Keratinocyte (primary cell): Measurements from ENCODE around the gene ZNF497. TPM values are rescaled to one million over a fixed set of nuclear protein-coding genes. Genes with fewer than 3 reads are reported as not detected.

Experiments used
- DNase-seq: peaks from one replicate; pipeline ENCODE4 v3.0.0-alpha.2; 2011; ENCODE audit warnings: low read depth, missing footprints, low spot score
- FAIRE-seq: peaks from 2 replicates; lab custom pipeline; 2011; peaks lifted over from hg19 to GRCh38; lab: Jason Lieb, UNC
- H2AFZ ChIP-seq: 2 replicates; pipeline ENCODE4 v1.6.0; 2012; ENCODE audit warnings: low read length, control low read depth, inconsistent platforms; ENCODE audit not compliant: control insufficient read depth
- H3K27ac ChIP-seq: 2 replicates; pipeline ENCODE4 v1.5.1; 2011; ENCODE audit warnings: low read length; ENCODE audit not compliant: control insufficient read depth, insufficient read depth
- H3K27me3 ChIP-seq: 3 replicates; pipeline ENCODE4 v1.6.0; 2011; ENCODE audit warnings: low read length; ENCODE audit not compliant: control insufficient read depth, insufficient read depth; ENCODE audit errors: extremely low read depth
- H3K36me3 ChIP-seq, 2 experiments: 2 replicates in 1 of 2; 3 replicates in 1 of 2; pipeline ENCODE4 v1.5.1; 2011; ENCODE audit warnings: low read length in 2 of 2, mild to moderate bottlenecking in 1 of 2; ENCODE audit not compliant: control insufficient read depth in 2 of 2, insufficient read depth in 2 of 2; ENCODE audit errors: extremely low read depth in 1 of 2
- H3K4me1 ChIP-seq: 3 replicates; pipeline ENCODE4 v1.5.1; 2011; ENCODE audit warnings: low read length; ENCODE audit not compliant: control insufficient read depth, insufficient read depth; ENCODE audit errors: extremely low read depth
- H3K4me2 ChIP-seq: 3 replicates; pipeline ENCODE4 v1.6.0; 2011; ENCODE audit warnings: low read depth, low read length; ENCODE audit not compliant: control insufficient read depth, insufficient read depth; ENCODE audit errors: extremely low read depth
- H3K4me3 ChIP-seq, 3 experiments: fragments of 200-600 bp in 1 of 3; sonication (generic) in 1 of 3; 2 replicates in 2 of 3; 3 replicates in 1 of 3; pipeline ENCODE4 v1.5.1; 2011 to 2016; ENCODE audit warnings: low read length in 3 of 3, mild to moderate bottlenecking in 3 of 3, control low read depth in 2 of 3, inconsistent platforms in 1 of 3, low read depth in 1 of 3, mixed read lengths in 1 of 3, mixed run types in 1 of 3, moderate library complexity in 1 of 3; ENCODE audit not compliant: control insufficient read depth in 2 of 3, insufficient read depth in 2 of 3; ENCODE audit errors: extremely low read depth in 1 of 3
- H3K79me2 ChIP-seq: 2 replicates; pipeline ENCODE4 v1.6.0; 2012; ENCODE audit warnings: low read length; ENCODE audit not compliant: control insufficient read depth, insufficient read depth
- H3K9ac ChIP-seq: 3 replicates; pipeline ENCODE4 v1.6.0; 2011; ENCODE audit warnings: low read length; ENCODE audit not compliant: control insufficient read depth, insufficient read depth; ENCODE audit errors: extremely low read depth
- H3K9me1 ChIP-seq: 3 replicates; pipeline ENCODE4 v1.6.0; 2011; ENCODE audit warnings: low read length; ENCODE audit not compliant: control insufficient read depth, insufficient read depth; ENCODE audit errors: extremely low read depth
- H3K9me3 ChIP-seq: 2 replicates; pipeline ENCODE4 v1.5.1; 2012; ENCODE audit warnings: low read depth, low read length; ENCODE audit not compliant: control insufficient read depth
- H4K20me1 ChIP-seq: 3 replicates; pipeline ENCODE4 v1.6.0; 2011; ENCODE audit warnings: low read length; ENCODE audit not compliant: control insufficient read depth, insufficient read depth; ENCODE audit errors: extremely low read depth
- EZH2 ChIP-seq: IDR thresholded peaks from one replicate; pipeline ENCODE4 v1.6.1; 2012; ENCODE audit warnings: inconsistent platforms, mild to moderate bottlenecking, low read length, moderate library complexity
- dilution Hi-C: fragments of 300-500 bp; cut with MboI; formaldehyde crosslinking; loops from one replicate; pipeline ENCODE4 v1.7.0; 2020; ENCODE audit warnings: low sequenced_read_pairs; ENCODE audit not compliant: extremely low pct_ligation_motif_present
- polyA plus RNA-seq, 5 experiments: library from polyadenylated mRNA; depleted of rRNA in 3 of 5; stranded (reverse) in 3 of 5; stranded (forward) in 1 of 5; unstranded in 1 of 5; fragments of >200 nt; gene quantifications; 1 replicate in 1 of 5; 2 replicates in 3 of 5; 3 replicates in 1 of 5; pipeline versions ENCODE4 v1.2.1 to v1.2.3, GENCODE V29; 2011 to 2012; ENCODE audit warnings: missing spikeins in 2 of 5, low read depth in 1 of 5, low replicate concordance in 1 of 5
- TF ChIP-seq, protein P1 (sequence below), 3 experiments: IDR thresholded peaks in 1 of 3; conservative IDR thresholded peaks in 1 of 3; optimal IDR thresholded peaks in 1 of 3; 2 replicates in 2 of 3; 3 replicates in 1 of 3; pipeline versions ENCODE3 to v1.5.1; 2011; ENCODE audit warnings: low read length in 3 of 3, mild to moderate bottlenecking in 3 of 3, moderate library complexity in 2 of 3, control low read depth in 1 of 3, inconsistent platforms in 1 of 3; ENCODE audit not compliant: insufficient read depth in 2 of 3; ENCODE audit errors: extremely low read depth in 1 of 3

Gene ZNF497
- polyA plus RNA-seq, 1 donor (not counting 4 experiments of a cell fraction or from before 2014, with no cell fraction given), result 0.29 TPM

DNA sequence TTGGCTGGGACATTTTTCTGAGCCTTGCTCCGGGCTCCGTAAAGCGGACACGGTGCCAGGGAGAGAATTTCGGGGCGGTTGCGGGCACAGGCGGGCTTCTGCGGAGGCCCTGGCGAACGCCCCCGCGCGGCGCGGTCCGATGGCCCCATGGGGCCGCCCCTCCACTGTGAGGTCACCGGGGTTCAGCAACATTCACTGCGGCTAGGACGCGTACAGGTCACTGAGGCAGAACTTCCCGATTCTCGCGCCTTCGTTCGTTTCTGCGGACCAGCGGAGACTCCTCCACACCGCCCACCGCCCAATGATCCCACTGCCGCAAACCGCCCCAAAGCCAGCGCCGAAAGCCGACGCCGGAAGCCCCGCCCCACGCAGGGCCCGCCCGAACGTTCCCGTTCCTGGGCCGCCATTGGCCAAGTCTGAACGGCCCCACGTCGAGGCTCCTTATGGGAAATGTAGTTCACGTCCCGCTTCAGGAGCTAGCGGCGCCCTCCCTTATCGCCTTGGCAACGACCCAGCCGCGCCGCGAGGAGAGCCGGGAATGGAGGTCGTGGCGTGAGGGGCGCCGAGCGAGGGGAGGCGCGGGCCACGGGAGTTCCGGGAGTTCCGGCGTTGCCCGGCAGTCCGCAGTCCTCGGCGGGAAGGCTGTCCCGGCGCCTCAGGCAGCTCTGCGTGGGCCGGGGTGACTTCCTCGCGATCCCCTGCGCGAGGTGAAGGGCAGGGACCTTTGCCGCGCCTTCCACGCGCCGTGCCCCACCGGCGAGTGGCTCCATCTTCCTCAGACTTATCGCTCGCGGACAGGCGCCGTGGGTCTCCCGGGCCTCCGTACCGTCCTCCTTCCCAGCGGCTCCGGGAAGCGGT is 45.8 kb upstream of the ZNF497 start, which contains the start of gene ZNF584:
ZNF584 (plus strand) TSS at position 498 of the 858 bp plus-strand sequence. CDS start 499 bp downstream, outside the sequence.
- peak within 1 kb of the TSS; percentile 87 for H3K27ac ChIP-seq
- H3K4me2 ChIP-seq, result peak within 1 kb of the TSS; percentile 99
- H3K36me3 ChIP-seq, result peaks cover 0 to 2% of the 10 kb centered on the region in 2 experiments
- no peaks in the 10 kb centered on the region for H4K20me1 ChIP-seq
- peaks cover 4% of the 10 kb centered on the region for H3K9me1 ChIP-seq
- TF ChIP-seq EZH2, result no peak
- TF ChIP-seq, protein P1, sequence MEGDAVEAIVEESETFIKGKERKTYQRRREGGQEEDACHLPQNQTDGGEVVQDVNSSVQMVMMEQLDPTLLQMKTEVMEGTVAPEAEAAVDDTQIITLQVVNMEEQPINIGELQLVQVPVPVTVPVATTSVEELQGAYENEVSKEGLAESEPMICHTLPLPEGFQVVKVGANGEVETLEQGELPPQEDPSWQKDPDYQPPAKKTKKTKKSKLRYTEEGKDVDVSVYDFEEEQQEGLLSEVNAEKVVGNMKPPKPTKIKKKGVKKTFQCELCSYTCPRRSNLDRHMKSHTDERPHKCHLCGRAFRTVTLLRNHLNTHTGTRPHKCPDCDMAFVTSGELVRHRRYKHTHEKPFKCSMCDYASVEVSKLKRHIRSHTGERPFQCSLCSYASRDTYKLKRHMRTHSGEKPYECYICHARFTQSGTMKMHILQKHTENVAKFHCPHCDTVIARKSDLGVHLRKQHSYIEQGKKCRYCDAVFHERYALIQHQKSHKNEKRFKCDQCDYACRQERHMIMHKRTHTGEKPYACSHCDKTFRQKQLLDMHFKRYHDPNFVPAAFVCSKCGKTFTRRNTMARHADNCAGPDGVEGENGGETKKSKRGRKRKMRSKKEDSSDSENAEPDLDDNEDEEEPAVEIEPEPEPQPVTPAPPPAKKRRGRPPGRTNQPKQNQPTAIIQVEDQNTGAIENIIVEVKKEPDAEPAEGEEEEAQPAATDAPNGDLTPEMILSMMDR (optimal IDR thresholded peaks at IDR 0.05 in 1 of 3, IDR thresholded peaks at IDR 0.05 in 1 of 3, conservative IDR thresholded peaks at IDR 0.05 in 1 of 3; ENCODE audit: extremely low read depth in 1 of 3, insufficient read depth in 2 of 3, low read length in 3 of 3), result peak in 1 of 3 experiments; percentile 37
- H3K27me3 ChIP-seq, result no peaks in the 10 kb centered on the region
- H3K9ac ChIP-seq, result peak within 1 kb of the TSS; percentile 91
- no peaks in the 10 kb centered on the region for H3K9me3 ChIP-seq
- peaks cover 21% of the 10 kb centered on the region for H3K4me1 ChIP-seq
- H3K4me3 ChIP-seq, result peak within 1 kb of the TSS; percentile 91 to 93 (median 93)
- peak within 1 kb of the TSS; percentile 91 for H2AFZ ChIP-seq
- peaks cover 36% of the 10 kb centered on the region for H3K79me2 ChIP-seq
- DNase-seq (peak; percentile 73), FAIRE-seq (no peak)
- dilution Hi-C loops, result no loop called here

DNA sequence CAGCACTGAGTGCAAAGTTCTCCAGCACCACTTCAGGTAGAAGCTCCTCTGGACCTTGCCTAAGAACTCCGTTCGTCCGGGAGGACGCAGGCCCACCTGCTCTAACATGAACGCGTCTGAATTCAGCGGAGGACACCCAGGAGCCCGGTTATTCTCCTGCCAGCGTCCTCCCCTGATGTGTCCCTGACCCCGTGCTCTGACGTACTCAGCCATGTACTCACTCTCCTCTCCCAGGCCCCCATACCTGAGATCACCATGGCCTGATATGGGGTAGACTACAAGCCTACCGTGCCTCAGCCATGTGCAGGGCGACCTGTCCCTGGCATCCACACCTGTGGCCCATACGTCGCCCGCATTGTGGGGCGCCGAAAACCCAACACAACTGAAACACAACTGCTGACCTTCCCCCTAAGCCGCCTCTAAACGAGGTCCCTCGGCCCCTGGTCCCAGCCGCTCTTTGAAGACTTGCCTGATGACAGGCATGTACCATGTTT is 45.2 kb upstream of the ZNF497 start:
- Histone ChIP-seq H4K20me1 (no peaks in the 10 kb centered on the region), H3K9ac (peak overlapping the region; percentile 91), H3K9me3 (no peaks in the 10 kb centered on the region), H2AFZ (peak overlapping the region; percentile 85), H3K4me1 (peaks cover 21% of the 10 kb centered on the region), H3K27ac (peak overlapping the region; percentile 87), H3K4me3 (peak overlapping the region; percentile 91 to 93 (median 93)), H3K79me2 (peaks cover 36% of the 10 kb centered on the region), H3K27me3 (no peaks in the 10 kb centered on the region), H3K9me1 (peaks cover 4% of the 10 kb centered on the region), H3K4me2 (peak overlapping the region; percentile 99), H3K36me3 (peaks cover 0 to 2% of the 10 kb centered on the region in 2 experiments)
- dilution Hi-C loops, result no loop called here
- FAIRE-seq (no peak), DNase-seq (no peak)
- TF ChIP-seq, protein P1 (optimal IDR thresholded peaks at IDR 0.05 in 1 of 3, IDR thresholded peaks at IDR 0.05 in 1 of 3, conservative IDR thresholded peaks at IDR 0.05 in 1 of 3; ENCODE audit: extremely low read depth in 1 of 3, insufficient read depth in 2 of 3, low read length in 3 of 3), result no peak
- no peak for TF ChIP-seq EZH2
